Measurements from ENCODE around the gene BORCS5. TPM values are rescaled to one million over a fixed set of nuclear protein-coding genes. Genes with fewer than 3 reads are reported as not detected.
"Not testable (repeated sequence)": the region's sequence is repeated elsewhere in the genome, so short reads cannot be mapped to it uniquely, and the experiment has no call there.

BORCS5 gene
- total RNA-seq, 2 experiments from 2014 or later = 35.5 to 38.3 TPM

GRCh38 chr12:12405882-12406281 lies 49.0 kb downstream of the BORCS5 start:
- Mint-ChIP-seq H3K9me3 (ENCODE audit: low read depth) (peaks cover 4% of the 10 kb centered on the region), H3K4me3 (no peak overlapping the region), H3K4me1 (peaks cover 46% of the 10 kb centered on the region), H3K36me3 (peaks cover 45% of the 10 kb centered on the region), H3K27ac (no peak overlapping the region), H3K27me3 (no peaks in the 10 kb centered on the region)
- CTCF ChIA-PET = interaction anchor here (1.0 to 2.3 kb wide), 3 partner anchors 19 to 27 kb away, joined by 3 to 9 read pairs (median 4); no protein-coding TSS in a partner anchor
- ATAC-seq (no peak), DNase-seq (no peak)

DNA sequence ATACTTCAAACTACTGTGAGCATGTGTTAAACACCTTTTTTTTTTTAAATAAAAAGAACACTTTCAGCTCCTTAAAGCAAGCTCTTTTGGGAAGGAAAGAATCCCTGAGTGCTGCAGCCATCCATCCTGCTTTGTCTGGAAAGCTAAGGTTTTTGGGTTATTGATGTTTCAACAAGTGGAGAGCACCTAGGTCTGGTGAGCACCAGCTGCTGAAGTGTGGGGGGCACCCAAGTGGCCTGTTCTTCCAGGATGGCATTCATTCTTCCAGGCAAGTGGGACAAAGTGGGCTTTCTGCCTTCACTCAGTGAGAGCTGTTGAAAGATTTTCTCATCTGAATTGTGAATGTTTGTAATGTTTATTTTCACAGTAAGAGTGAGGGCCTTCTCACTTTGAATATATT lies 49.9 kb downstream of the BORCS5 start:
- H3K36me3 Mint-ChIP-seq = peaks cover 50% of the 10 kb centered on the region
- DNase-seq (no peak), ATAC-seq (no peak)
- H3K27me3 Mint-ChIP-seq = no peaks in the 10 kb centered on the region
- peaks cover 6% of the 10 kb centered on the region for H3K9me3 Mint-ChIP-seq (ENCODE audit: low read depth)
- H3K4me1 Mint-ChIP-seq = peaks cover 46% of the 10 kb centered on the region
- peak overlapping the region; percentile 11 for H3K27ac Mint-ChIP-seq
- CTCF ChIA-PET = interaction anchor here (0.7 to 2.0 kb wide), 3 partner anchors 20 to 72 kb away, joined by 3 to 4 read pairs (median 3); no protein-coding TSS in a partner anchor
- H3K4me3 Mint-ChIP-seq = no peak overlapping the region

DNA sequence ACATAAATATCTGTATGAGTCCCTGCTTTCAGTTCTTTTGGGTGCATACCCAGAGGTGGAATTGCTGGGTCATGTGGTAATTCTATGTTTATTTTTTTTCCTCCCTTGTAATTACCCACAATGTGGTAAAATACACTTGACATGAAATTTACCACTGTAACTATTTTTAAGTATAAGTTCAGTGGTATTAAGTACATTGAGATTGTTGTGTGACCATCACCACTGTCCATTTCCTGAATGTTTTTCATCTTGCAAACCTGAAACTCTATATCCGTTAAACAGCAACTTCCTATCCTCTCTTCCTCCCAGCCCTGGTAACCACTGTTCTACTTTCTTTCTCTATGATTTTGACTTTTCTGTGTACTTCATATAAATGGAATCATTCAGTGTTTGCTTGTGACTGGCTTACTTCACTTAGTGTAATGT lies 51.4 kb downstream of the BORCS5 start:
- Mint-ChIP-seq H3K4me3 (peak overlapping the region; percentile 17), H3K27ac (peak overlapping the region; percentile 85)

GRCh38 chr12:12409337-12409736 lies 52.5 kb downstream of the BORCS5 start:
- Mint-ChIP-seq H3K27ac (peak overlapping the region; percentile 71), H3K4me1 (peaks cover 37% of the 10 kb centered on the region), H3K4me3 (peak overlapping the region; percentile 48), H3K36me3 (peaks cover 48% of the 10 kb centered on the region)
- CTCF ChIA-PET; DNase-seq; ATAC-seq; H3K9me3 Mint-ChIP-seq (ENCODE audit: low read depth); H3K27me3 Mint-ChIP-seq: not testable (repeated sequence)

More for the DNA sequence above, 51.4 kb downstream of the BORCS5 start:
- H3K27me3 Mint-ChIP-seq = no peaks in the 10 kb centered on the region
- DNase-seq (no peak), ATAC-seq (peak; percentile 89)
- H3K4me1 Mint-ChIP-seq = peaks cover 45% of the 10 kb centered on the region
- peaks cover 6% of the 10 kb centered on the region for H3K9me3 Mint-ChIP-seq (ENCODE audit: low read depth)
- peaks cover 54% of the 10 kb centered on the region for H3K36me3 Mint-ChIP-seq
- CTCF ChIA-PET = no interaction called here

DNA sequence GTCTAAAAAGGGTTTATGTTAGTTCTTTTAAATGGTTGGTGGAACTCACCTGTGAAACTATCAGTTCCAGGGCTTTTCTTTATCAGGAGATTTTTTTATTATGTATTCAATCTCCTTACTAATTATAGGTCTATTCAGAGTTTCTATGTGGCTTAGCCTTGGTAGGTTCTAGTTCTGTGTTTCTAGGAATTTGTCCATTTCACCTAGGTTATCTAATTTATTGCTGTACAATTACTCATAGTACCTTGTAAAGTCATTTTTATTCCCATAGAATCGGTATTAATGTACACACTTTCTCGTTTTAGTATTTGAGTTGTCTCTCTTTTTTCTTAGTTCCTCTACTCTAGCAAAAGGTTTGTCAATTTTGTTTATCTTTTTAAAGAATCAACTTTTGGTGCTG lies 59.0 kb downstream of the BORCS5 start:
- CTCF ChIA-PET = no interaction called here
- no peak for DNase-seq
- Mint-ChIP-seq H3K27ac (peak overlapping the region; percentile 72), H3K36me3 (peaks cover 56% of the 10 kb centered on the region), H3K4me1 (peaks cover 25% of the 10 kb centered on the region), H3K4me3 (no peak overlapping the region), H3K27me3 (no peaks in the 10 kb centered on the region), H3K9me3 (ENCODE audit: low read depth) (peaks cover 4% of the 10 kb centered on the region)
- no peak for ATAC-seq

DNA sequence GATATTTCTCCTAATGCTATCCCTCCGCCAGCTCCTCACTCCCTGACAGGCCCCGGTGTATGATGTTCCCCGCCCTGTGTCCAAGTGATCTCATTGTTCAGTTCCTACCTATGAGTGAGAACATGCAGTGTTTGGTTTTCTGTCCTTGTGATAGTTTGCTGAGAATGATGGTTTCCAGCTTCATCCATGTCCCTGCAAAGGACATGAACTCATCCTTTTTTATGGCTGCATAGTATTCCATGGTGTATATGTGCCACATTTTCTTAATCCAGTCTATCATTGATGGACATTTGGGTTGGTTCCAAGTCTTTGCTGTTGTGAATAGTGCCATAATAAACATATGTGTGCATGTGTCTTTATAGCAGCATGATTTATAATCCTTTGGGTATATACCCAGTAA lies 62.3 kb downstream of the BORCS5 start:
- ATAC-seq; H3K9me3 Mint-ChIP-seq (ENCODE audit: low read depth); H3K27me3 Mint-ChIP-seq; H3K4me3 Mint-ChIP-seq; DNase-seq; H3K27ac Mint-ChIP-seq: not testable (repeated sequence)
- Mint-ChIP-seq H3K36me3 (peaks cover 55% of the 10 kb centered on the region), H3K4me1 (peaks cover 22% of the 10 kb centered on the region)
- CTCF ChIA-PET = interaction anchor here (2.1 kb wide), 1 partner anchor 40 kb away, joined by 4 read pairs; no protein-coding TSS in a partner anchor

DNA sequence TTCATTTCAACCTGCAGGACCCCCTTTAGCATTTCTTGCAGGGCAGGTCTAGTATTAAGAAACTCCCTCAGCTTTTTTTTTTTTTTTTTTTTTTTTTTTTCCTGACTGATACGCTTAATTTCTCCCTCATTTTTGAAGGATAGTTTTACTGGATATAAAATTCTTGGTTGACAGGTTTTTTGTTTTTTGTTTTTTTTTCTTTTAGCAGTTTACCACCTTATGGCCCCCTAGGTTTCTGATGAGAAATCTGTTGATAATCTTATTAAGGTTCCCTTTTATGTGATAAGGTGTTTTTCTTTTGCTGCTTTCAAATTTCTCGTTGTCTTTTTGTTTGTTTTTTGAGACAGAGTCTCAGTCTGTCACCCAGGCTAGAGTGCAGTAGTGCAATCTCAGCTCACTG lies 66.5 kb downstream of the BORCS5 start:
- Mint-ChIP-seq H3K27me3 (no peaks in the 10 kb centered on the region), H3K27ac (no peak overlapping the region), H3K9me3 (ENCODE audit: low read depth) (peaks cover 12% of the 10 kb centered on the region), H3K4me3 (no peak overlapping the region), H3K4me1 (peaks cover 33% of the 10 kb centered on the region), H3K36me3 (peaks cover 63% of the 10 kb centered on the region)
- CTCF ChIA-PET = interaction anchor here (0.6 to 0.7 kb wide), 2 partner anchors 19 to 224 kb away, joined by 3 read pairs; no protein-coding TSS in a partner anchor
- no peak for DNase-seq
- ATAC-seq = no peak

DNA sequence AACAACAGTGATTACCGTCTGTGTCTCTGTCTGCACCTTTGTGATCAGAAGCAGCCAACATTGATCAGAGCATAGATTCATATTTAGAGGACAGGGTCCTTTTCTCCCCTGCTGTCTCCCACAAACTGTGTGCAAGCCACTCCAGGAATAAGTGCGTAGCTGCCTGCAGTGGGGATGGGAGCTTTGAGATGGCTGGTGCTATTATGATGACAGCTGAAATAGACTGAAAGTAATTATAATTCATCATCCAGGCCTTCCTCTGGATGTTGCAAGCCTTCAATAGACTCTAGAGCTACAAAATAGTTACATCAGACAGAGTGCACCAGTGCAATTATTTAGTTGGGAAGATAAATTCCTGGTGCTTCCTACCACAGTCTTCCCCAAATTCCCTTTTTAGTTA lies 68.1 kb downstream of the BORCS5 start:
- peaks cover 52% of the 10 kb centered on the region for H3K36me3 Mint-ChIP-seq
- no peak for ATAC-seq
- H3K27me3 Mint-ChIP-seq = no peaks in the 10 kb centered on the region
- no peak for DNase-seq
- no peak overlapping the region for H3K4me3 Mint-ChIP-seq
- CTCF ChIA-PET = interaction anchor here (1.2 to 1.4 kb wide), 3 partner anchors 17 to 40 kb away, joined by 3 to 5 read pairs (median 3); no protein-coding TSS in a partner anchor
- H3K9me3 Mint-ChIP-seq (ENCODE audit: low read depth) = peaks cover 12% of the 10 kb centered on the region
- H3K4me1 Mint-ChIP-seq = peaks cover 46% of the 10 kb centered on the region
- no peak overlapping the region for H3K27ac Mint-ChIP-seq

DNA sequence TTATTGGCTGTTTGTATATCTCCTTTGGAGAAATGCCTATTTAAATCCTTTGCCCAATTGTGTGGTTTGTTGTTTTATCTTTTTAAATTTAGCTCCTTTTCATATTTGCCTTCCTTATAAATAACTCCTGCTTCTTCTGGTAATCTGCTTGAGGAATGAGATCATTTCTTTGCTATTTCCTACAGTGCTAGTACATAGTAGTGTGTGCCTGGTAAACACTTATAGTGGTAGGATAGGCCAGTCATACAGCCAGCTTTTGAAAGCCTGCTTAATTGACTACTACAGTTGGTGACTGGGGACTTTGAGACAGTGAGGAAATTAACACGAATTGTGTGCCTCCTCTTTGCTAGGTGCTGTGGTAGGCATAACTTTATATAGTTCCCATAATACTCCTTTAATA lies 68.7 kb downstream of the BORCS5 start:
- ATAC-seq (peak; percentile 66), DNase-seq (no peak)
- no peak overlapping the region for H3K4me3 Mint-ChIP-seq
- peaks cover 12% of the 10 kb centered on the region for H3K9me3 Mint-ChIP-seq (ENCODE audit: low read depth)
- peaks cover 48% of the 10 kb centered on the region for H3K36me3 Mint-ChIP-seq
- peaks cover 48% of the 10 kb centered on the region for H3K4me1 Mint-ChIP-seq
- no peaks in the 10 kb centered on the region for H3K27me3 Mint-ChIP-seq
- CTCF ChIA-PET = interaction anchor here (1.2 to 1.4 kb wide), 3 partner anchors 16 to 40 kb away, joined by 3 to 5 read pairs (median 3); no protein-coding TSS in a partner anchor
- H3K27ac Mint-ChIP-seq = no peak overlapping the region

- H3K4me3 Mint-ChIP-seq = no peak overlapping the region
- CTCF ChIA-PET = interaction anchor here (1.0 kb wide), 1 partner anchor 21 kb away, joined by 3 read pairs; no protein-coding TSS in a partner anchor
- H3K27ac Mint-ChIP-seq = no peak overlapping the region
- H3K9me3 Mint-ChIP-seq (ENCODE audit: low read depth) = peaks cover 7% of the 10 kb centered on the region
- peaks cover 67% of the 10 kb centered on the region for H3K4me1 Mint-ChIP-seq
- no peak for ATAC-seq
- DNase-seq = no peak
- H3K36me3 Mint-ChIP-seq = peaks cover 38% of the 10 kb centered on the region
- no peaks in the 10 kb centered on the region for H3K27me3 Mint-ChIP-seq
These were observed 70.7 kb downstream of the BORCS5 start for GRCh38 chr12:12427568-12427967.

DNA sequence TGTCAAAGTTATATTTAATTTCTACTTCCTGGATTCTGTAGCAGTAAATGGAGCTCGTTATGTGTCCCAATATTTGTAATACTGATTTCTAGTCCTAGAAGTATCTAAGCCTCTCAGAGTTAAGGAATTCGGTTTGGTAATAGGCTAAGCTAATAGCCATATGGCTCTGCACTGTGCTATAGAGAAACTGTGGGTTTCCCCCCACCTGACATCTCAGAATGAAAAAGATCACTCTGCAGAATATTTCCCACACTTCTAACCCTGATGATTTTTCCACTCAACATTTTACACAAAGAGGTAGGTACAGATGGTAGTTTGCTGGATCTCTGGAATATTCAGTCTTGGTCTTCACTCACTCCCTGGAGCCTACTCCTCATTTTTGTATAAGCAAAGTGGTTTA lies 71.2 kb downstream of the BORCS5 start:
- no peak for ATAC-seq
- H3K27ac Mint-ChIP-seq = no peak overlapping the region
- peaks cover 7% of the 10 kb centered on the region for H3K9me3 Mint-ChIP-seq (ENCODE audit: low read depth)
- H3K4me3 Mint-ChIP-seq = no peak overlapping the region
- CTCF ChIA-PET = interaction anchor here (1.0 kb wide), 1 partner anchor 21 kb away, joined by 3 read pairs; no protein-coding TSS in a partner anchor
- peaks cover 37% of the 10 kb centered on the region for H3K36me3 Mint-ChIP-seq
- H3K27me3 Mint-ChIP-seq = no peaks in the 10 kb centered on the region
- no peak for DNase-seq
- H3K4me1 Mint-ChIP-seq = peaks cover 71% of the 10 kb centered on the region

- DNase-seq = no peak
- no peak for ATAC-seq
- Mint-ChIP-seq H3K36me3 (peaks cover 29% of the 10 kb centered on the region), H3K27me3 (no peaks in the 10 kb centered on the region), H3K27ac (peak overlapping the region; percentile 51), H3K4me3 (no peak overlapping the region), H3K9me3 (ENCODE audit: low read depth) (peaks cover 5% of the 10 kb centered on the region), H3K4me1 (peaks cover 78% of the 10 kb centered on the region)
- CTCF ChIA-PET = interaction anchor here (1.6 to 1.8 kb wide), 2 partner anchors 12 to 49 kb away, joined by 4 to 5 read pairs; no protein-coding TSS in a partner anchor
These were observed 72.2 kb downstream of the BORCS5 start for GRCh38 chr12:12428961-12429657.

- peaks cover 27% of the 10 kb centered on the region for H3K36me3 Mint-ChIP-seq
- CTCF ChIA-PET = interaction anchor here (0.6 to 2.1 kb wide), 2 partner anchors 56 to 235 kb away, joined by 3 to 8 read pairs; no protein-coding TSS in a partner anchor
- H3K4me3 Mint-ChIP-seq = peak overlapping the region; percentile 24
- H3K9me3 Mint-ChIP-seq (ENCODE audit: low read depth) = peaks cover 5% of the 10 kb centered on the region
- peak overlapping the region; percentile 84 for H3K27ac Mint-ChIP-seq
- ATAC-seq (no peak), DNase-seq (no peak)
- H3K27me3 Mint-ChIP-seq = no peaks in the 10 kb centered on the region
- H3K4me1 Mint-ChIP-seq = peaks cover 75% of the 10 kb centered on the region
These were observed 75.5 kb downstream of the BORCS5 start for GRCh38 chr12:12432364-12432763.

Data from activated CD8-positive, alpha-beta memory T cell treated with anti-CD3 and anti-CD28 coated beads, Interleukin-2, amount 10 ng/mL, durations not matched to agents 7 days and 5 days (primary cell).